ENCODE results near the gene UBFD1.
A peak's percentile ranks its signal among the peaks of the same experiment; 100 is the strongest.
"Not testable (repeated sequence)": the region's sequence is repeated elsewhere in the genome, so short reads cannot be mapped to it uniquely, and the experiment has no call there.

The UBFD1 gene

GRCh38 chr16:23556881-23557778, at the start of gene UBFD1, which contains the start of gene EARS2:
Gene UBFD1, plus strand, starts transcription at chr16:23557727. Its CDS starts 16 bp downstream, at chr16:23557743.
Gene EARS2, minus strand, starts transcription at chr16:23557350. Its CDS starts 7 bp downstream, at chr16:23557343.
- DNase-seq (ENCODE audit: low spot score), result peak; percentile 87

GRCh38 chr16:23508589-23509440, 48.7 kb upstream of the UBFD1 start:
- DNase-seq (ENCODE audit: low spot score), result no peak

- DNase-seq (ENCODE audit: low spot score), result no peak
Observed at GRCh38 chr16:23509441-23509754, 48.1 kb upstream of the UBFD1 start.

- DNase-seq (ENCODE audit: low spot score), result no peak
Observed at GRCh38 chr16:23509782-23510163, 47.8 kb upstream of the UBFD1 start.

GRCh38 chr16:23510164-23510914, 47.2 kb upstream of the UBFD1 start, which contains the start of gene GGA2:
Gene GGA2, minus strand, starts transcription at chr16:23510494. Its CDS starts 83 bp downstream, at chr16:23510411.
- peak; percentile 60 for DNase-seq (ENCODE audit: low spot score)

- DNase-seq (ENCODE audit: low spot score), result not testable (repeated sequence)
Observed at GRCh38 chr16:23510915-23511270, 46.6 kb upstream of the UBFD1 start.

GRCh38 chr16:23511731-23512130, 45.8 kb upstream of the UBFD1 start:
- DNase-seq (ENCODE audit: low spot score), result no peak

GRCh38 chr16:23512168-23512695, 45.3 kb upstream of the UBFD1 start:
- DNase-seq (ENCODE audit: low spot score), result no peak

GRCh38 chr16:23514381-23515152, 43.0 kb upstream of the UBFD1 start:
- no peak for DNase-seq (ENCODE audit: low spot score)

- DNase-seq (ENCODE audit: low spot score), result no peak
Observed at GRCh38 chr16:23515881-23516280, 41.6 kb upstream of the UBFD1 start.

GRCh38 chr16:23516366-23517137, 41.0 kb upstream of the UBFD1 start:
- no peak for DNase-seq (ENCODE audit: low spot score)

- no peak for DNase-seq (ENCODE audit: low spot score)
Observed at GRCh38 chr16:23518435-23518891, 39.1 kb upstream of the UBFD1 start.

- DNase-seq (ENCODE audit: low spot score), result no peak
Observed at GRCh38 chr16:23519282-23519681, 38.2 kb upstream of the UBFD1 start.

GRCh38 chr16:23520500-23520899, 37.0 kb upstream of the UBFD1 start:
- DNase-seq (ENCODE audit: low spot score), result no peak

GRCh38 chr16:23521037-23521743, 36.3 kb upstream of the UBFD1 start:
- no peak for DNase-seq (ENCODE audit: low spot score)

- DNase-seq (ENCODE audit: low spot score), result no peak
Observed at GRCh38 chr16:23521965-23522364, 35.6 kb upstream of the UBFD1 start.

GRCh38 chr16:23523321-23523720, 34.2 kb upstream of the UBFD1 start:
- DNase-seq (ENCODE audit: low spot score), result no peak

- no peak for DNase-seq (ENCODE audit: low spot score)
Observed at GRCh38 chr16:23523876-23524385, 33.6 kb upstream of the UBFD1 start.

GRCh38 chr16:23524886-23525285, 32.6 kb upstream of the UBFD1 start:
- no peak for DNase-seq (ENCODE audit: low spot score)
